MV-4-11 (cell line): ENCODE data around the gene KATNB1.
"Not testable (repeated sequence)": the region's sequence is repeated elsewhere in the genome, so short reads cannot be mapped to it uniquely, and the experiment has no call there.

ENCODE experiments used
- DNase-seq: peaks from one replicate; lab custom pipeline; 2025; lab: John Stamatoyannopoulos, UW

Gene KATNB1

GRCh38 chr16:57701759-57702371 is 33.7 kb upstream of the KATNB1 start:
- no peak for DNase-seq

GRCh38 chr16:57703416-57704010 is 32.1 kb upstream of the KATNB1 start:
- no peak for DNase-seq

- no peak for DNase-seq
Observed at GRCh38 chr16:57704011-57704904, 31.3 kb upstream of the KATNB1 start.

- no peak for DNase-seq
Observed at GRCh38 chr16:57704905-57705852, 30.4 kb upstream of the KATNB1 start.

- no peak for DNase-seq
Observed at GRCh38 chr16:57706717-57707116, 28.9 kb upstream of the KATNB1 start.

- no peak for DNase-seq
Observed at GRCh38 chr16:57707331-57707730, 28.2 kb upstream of the KATNB1 start.

GRCh38 chr16:57708168-57708567 is 27.4 kb upstream of the KATNB1 start:
- no peak for DNase-seq

GRCh38 chr16:57709663-57710062 is 25.9 kb upstream of the KATNB1 start:
- no peak for DNase-seq

- DNase-seq, result no peak
Observed at GRCh38 chr16:57711346-57711745, 24.2 kb upstream of the KATNB1 start.

GRCh38 chr16:57711993-57712392 is 23.6 kb upstream of the KATNB1 start:
- no peak for DNase-seq

- not testable (repeated sequence) for DNase-seq
Observed at GRCh38 chr16:57712569-57712968, 23.0 kb upstream of the KATNB1 start.

GRCh38 chr16:57713596-57713995 is 22.0 kb upstream of the KATNB1 start:
- no peak for DNase-seq

GRCh38 chr16:57714047-57714446 is 21.5 kb upstream of the KATNB1 start:
- no peak for DNase-seq

GRCh38 chr16:57720142-57720575 is 15.4 kb upstream of the KATNB1 start:
- DNase-seq, result peak; percentile 59

- DNase-seq, result no peak
Observed at GRCh38 chr16:57721356-57722209, 14.0 kb upstream of the KATNB1 start.

- no peak for DNase-seq
Observed at GRCh38 chr16:57722210-57722499, 13.4 kb upstream of the KATNB1 start.

- no peak for DNase-seq
Observed at GRCh38 chr16:57722651-57723050, 12.9 kb upstream of the KATNB1 start.

- no peak for DNase-seq
Observed at GRCh38 chr16:57723170-57723569, 12.4 kb upstream of the KATNB1 start.

- DNase-seq, result no peak
Observed at GRCh38 chr16:57724531-57724930, 11.0 kb upstream of the KATNB1 start.

- DNase-seq, result no peak
Observed at GRCh38 chr16:57725151-57725550, 10.4 kb upstream of the KATNB1 start.

- no peak for DNase-seq
Observed at GRCh38 chr16:57725554-57725953, 10.0 kb upstream of the KATNB1 start.
